GM19099 (cell line): ENCODE data around the gene RASGEF1C.

ENCODE experiments used
- POLR2A ChIP-seq: IDR thresholded peaks from 3 replicates; pipeline ENCODE4 v1.6.1; 2011; ENCODE audit warnings: low read depth; ENCODE audit not compliant: insufficient read length; ENCODE audit errors: extremely low read depth

RASGEF1C gene

DNA sequence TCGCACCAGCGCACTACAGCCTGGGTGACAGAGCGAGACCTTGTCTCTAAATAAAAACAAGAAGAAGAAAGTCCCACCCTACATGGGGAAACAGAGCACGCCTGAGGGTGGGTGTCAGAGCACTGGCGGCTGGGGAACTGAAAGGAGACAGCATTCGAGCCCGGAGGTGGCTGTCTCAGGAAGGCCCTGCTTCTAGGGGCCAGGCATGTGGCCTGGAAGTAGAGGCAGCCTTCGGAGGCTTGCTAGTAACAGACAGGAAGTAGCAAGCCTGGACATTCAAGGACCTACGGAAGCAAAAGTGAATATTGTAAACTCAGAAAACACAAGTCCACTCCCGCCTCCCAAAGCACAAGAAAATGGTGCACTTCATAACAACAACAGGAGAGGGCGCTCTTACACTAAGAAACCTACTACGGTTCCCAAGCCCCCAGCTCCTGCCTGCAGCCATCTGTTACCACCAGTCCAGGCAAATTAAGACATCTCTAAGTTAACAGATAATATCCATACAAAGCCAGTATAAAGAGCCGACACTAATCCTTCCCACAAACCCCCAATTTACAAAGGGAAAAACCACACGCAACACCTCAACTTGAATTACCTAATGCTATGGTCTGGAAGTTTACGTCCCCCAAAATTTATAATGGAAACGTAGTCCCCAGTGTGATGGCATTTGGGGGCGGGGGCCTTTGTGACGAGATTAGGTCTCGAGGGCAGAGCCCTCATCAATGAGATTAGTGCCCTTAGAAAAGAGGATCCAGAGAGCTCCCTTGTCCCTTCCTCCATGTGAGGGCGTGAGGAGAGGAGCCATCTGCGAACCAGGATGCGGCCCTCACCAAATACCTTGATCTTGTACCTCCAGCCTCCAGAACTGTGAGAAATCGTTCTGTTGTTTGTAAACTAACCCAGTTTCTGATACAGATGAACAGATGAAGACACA, 7.7 kb downstream of the RASGEF1C start:
- no peak for TF ChIP-seq POLR2A

DNA sequence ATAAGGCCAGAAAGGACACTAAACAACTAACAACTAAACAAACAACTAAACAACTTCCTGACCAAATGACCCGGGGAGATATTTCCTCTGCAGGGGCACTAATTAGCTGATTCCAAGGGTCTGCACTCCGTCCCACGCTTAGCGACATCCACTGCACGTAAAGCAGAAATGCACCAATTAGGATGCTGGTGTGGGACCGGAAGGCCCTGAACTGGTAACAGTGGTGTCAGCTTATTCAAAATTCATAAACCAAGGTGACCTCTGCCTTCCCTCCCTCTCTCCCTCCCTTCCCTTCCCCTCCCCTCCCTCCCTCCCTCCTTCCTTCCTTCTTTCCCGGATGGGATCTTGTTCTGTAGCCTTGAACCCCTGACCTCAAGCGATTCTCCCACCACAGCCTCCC, 9.6 kb downstream of the RASGEF1C start:
- TF ChIP-seq POLR2A: no peak

DNA sequence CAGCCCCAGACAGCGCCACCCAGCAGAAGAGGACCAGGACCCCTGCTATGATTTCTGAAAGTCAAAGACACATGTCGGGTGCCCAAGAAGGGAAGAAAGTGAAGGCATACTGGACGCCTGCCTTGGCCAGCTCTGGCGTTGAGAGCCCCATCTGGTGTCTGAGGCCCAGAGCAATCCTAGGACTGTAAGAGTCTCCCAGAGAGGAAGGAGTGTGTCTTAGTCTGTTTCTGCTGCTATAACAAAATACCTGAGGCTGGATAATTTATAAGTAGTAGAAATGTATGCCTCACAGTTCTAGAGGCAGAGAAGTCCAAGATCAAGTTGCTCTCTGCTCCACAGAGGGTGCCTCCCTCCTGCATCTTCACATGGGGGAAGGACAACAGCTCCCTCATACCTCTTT, 10.8 kb downstream of the RASGEF1C start:
- TF ChIP-seq POLR2A: no peak

DNA sequence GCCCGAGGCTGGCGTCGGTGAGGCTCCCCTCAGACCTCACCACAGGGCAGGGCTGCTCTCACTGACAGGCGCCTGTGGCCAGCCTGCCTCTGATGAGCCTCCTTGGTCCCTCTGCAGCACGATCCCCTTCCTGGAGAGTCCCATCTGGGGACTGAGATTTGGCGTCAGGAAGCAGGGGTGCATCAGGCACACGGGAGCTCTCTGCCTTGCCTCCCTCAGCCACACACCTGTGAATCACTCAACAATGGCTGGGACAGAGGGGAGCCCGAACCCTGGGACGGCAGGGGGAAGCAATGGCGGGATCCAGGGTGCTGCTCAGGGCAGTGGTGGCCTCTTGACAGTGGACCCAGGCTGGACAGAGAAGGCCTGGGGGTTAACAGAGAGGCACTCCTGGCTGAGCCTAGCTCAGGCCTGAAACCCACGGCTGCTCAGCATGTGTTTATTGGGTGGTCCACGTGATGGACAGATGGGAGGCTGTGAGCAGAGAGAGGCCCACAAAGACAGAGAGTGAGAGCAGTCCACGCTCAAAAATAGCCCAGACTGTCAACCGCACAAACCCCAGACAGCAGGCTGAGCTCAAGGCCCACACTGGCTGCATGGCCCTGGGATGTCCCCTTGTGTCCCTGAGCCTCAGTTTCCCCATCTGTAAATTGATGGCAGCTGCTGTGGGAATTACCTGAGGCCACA, 11.9 kb downstream of the RASGEF1C start:
- TF ChIP-seq POLR2A: no peak

DNA sequence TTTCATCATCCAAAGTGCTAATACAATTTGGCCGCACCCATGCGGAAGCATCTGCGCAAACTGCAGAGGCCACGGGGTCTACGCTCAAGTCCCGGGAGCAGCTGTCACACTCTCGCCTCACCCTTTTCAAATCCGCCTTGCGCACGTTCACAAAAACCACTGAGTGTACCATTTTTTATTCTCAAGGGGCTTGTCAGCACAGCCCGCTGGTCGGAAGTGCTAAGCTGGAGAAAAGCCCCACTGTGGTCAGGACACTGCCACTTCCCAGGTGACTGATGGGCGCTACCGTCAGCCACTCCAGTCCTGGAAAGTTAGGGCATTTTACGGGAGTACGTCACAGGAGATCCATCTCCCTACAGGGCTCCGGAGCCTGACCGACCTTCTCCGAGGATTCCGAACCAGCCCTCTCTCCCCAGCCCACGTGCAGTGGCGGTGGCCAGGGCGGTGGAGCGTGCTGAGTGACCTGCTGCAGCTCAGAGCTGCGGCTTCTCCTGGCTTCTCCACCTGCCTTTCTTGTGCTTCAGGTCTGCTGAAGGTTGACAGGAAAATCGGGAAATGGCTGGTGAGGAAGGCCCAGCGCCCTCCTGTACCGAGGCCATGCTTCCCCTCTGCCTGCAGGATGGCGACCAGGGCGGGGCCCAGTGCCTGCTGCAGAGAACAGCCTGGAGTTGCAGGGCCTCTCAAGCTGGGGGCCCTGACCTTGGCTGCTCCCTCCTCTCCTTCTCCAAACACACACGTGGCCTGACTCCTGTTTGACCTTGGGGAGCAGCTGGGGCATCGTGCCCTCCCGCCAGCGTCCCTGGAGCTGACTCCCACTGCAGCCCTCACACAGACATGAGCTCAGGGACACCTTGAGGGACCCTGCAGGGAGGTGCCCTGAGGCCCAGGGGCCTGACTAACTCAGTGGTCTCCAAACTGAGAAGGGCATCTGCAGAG, 14.3 kb downstream of the RASGEF1C start:
- TF ChIP-seq POLR2A: no peak

DNA sequence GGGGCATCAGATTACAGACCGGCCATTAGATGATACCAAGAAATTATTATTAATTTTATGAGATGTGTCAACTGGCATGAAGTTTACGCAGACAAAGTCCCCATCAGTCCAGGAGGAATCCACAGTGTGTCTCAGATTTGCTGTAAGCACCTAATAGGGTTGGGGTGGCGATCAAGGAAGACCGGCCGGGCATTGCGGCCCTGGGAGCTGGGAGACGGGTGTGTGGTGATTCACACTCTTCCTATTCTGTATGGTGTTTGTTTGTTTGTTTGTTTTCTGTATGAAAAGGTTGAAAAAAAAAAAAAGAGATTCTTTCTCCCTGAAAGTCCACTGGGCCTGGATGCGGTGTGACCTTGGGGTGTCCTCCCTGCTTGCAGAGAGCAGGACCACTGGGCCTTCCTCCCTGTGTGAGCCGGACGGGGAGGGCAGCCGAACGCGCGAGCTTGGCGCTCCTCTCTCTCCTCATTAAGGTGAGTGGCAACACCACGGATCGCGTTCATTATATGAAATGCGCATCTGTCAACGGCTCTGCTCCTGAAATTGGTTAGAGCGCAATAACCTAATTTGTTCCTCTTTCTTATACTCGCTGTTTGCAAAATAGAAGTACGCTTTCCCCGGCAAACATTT, 15.1 kb downstream of the RASGEF1C start:
- no peak for TF ChIP-seq POLR2A

DNA sequence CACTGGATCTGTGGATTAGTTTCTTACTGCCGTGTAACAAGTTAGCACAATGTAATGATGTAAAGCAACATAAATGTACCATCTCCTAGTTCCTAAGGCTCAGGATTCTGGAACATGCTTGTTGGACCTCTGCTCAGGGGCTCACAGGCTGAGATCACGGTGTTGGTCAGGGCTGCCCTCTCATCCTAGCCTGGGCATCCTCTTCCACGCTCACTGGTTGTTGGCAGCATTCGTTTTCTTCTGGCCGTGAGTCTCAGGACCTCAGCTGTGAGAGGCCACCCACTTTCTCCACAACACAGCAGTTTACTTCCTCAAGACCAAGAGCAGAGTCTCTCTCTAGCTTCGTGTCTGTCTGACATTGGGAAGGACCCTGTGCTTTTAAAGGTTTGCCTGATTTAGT, 17.3 kb downstream of the RASGEF1C start:
- no peak for TF ChIP-seq POLR2A

DNA sequence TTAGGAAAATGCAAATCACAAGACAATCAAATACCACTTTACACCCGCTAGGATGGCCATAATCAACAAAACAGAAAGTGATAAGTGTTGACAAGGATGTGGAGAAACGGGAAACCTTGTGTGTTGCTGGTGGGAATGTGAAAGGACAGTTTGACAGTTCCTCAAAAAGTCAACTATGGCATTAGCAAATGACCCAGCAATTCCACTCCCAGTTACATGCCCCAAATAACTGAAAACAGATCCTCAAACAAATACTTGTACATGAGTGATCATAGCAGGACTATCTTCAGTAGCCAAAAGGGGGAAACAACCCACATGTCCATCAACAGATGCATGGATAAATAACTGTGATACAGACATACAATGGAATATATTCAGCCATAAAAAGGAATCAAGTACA, 21.2 kb downstream of the RASGEF1C start:
- no peak for TF ChIP-seq POLR2A

DNA sequence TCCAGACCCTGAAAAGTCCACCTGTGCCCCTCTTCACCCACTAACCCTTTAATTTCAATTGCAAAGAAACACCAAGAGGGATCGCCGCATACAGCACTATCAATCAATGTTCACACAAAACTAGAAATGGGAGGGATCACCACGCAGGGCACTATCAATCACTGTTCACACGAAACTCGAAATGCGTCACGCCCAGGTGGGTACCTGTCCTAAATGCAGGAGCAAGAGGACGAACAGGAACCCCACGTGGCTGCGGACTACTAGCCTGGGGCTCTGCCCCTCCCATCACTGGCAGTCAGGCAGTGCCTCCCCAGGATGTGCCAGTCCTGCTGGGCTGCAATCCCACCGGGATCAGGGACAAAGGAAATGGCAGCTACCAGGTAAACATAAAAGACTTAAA, 28.2 kb downstream of the RASGEF1C start:
- TF ChIP-seq POLR2A: no peak

DNA sequence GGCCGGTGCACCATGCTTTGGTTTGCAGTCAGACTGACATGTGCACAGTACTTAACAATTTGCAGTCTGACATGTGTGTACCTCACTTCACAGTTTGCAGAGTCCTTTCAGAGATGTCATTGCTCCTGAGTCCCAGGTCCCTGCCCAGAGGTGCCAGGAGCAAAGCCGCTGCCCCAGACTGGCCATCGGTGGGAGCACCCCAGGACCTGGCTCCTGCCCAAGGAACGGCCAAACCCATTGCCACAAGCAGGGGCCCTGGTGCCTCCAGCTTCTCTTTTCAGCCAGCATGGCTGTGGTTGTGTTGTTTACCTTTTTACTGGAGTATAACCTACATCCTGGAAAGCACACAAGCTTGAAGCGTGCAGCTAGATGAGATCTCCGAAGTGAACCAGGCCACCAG, 28.6 kb downstream of the RASGEF1C start:
- no peak for TF ChIP-seq POLR2A

DNA sequence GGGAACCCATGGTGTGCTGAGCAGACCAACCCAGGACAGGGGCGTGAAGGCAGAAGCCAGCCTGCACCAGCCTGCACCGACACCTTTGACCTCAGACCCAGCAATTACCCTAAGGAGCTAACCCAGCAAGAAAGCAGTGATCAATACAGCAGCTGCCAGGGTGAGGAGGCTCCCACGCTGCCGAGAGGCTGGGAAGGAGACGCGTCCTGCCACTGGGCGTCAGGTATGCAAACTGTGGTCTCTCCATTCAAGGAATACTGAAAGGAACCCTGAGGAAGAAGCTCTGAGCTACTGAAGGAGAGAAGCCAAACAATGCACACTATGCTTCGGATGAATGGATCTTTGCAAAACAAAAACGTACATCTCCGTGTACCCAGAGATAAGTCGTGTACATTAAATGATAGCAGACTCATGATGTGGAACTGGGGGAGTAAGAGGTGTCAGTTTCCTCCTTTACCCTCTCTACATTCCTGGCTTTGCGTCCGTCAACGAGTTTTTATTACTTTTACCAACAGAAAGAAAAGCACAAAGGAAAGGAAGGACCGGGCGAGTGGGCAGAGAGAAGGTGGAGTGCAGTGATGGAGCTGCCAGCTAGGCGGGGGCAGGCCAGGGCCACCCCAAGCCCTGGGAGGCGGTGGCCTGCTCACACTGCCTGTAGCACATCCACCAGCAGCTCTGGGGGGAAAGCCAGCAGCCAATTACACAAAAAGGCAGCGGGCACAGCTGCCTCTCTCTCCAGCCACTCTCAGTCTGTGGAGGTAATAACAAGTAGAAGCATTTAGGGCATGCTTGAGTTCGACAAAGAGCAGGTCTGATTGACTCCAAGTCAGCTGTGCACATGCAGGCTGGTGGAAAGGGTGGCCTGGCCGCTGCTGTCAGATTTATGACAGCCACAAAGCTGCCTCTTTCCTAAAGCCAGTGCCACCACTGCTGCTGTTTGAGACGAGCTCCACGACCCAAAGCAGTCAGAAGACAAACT, 29.3 kb downstream of the RASGEF1C start:
- no peak for TF ChIP-seq POLR2A

DNA sequence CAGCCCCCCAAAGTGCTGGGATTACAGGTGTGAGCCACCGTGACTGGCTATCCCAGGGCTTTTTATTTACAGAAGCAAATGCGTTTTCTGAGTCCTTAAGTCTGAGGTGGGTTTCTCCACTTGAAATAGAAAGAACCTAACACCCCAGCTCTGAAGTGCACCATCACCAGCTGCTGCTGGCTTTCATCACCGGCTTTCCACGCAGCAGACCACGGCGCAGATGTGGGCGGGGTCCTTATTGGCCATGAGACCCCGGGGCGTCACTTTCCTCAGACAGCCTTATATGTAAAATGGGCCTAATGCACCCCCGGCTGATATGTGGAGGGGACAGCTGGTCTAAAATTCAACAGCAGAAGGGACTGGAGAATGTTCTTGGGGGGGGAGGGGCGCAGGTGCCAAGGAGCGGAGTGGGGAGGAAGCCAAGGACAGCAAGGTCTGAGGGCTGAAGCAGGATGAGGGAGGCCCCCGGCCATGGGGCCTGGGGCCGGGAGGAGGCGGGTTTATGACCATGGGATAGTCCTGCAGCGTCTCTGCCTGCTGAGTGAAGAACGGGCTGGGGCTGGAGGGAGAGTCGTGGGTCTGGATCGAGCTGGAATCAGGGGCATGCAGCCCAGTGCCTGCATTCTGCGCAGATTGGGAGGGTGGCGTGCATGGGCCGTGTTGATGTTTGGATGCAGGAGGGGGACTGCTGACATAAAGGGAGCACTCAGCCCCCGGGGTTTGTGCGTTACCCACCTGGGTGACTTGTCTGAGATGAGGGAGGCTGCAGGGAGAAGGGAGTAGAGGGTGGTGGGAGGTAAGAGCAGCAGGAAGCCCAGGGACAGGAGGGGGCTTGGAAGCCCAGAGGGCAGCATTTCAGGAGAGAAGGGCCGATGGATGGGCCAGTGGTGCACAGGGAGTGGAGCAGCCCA, 30.2 kb downstream of the RASGEF1C start:
- no peak for TF ChIP-seq POLR2A

DNA sequence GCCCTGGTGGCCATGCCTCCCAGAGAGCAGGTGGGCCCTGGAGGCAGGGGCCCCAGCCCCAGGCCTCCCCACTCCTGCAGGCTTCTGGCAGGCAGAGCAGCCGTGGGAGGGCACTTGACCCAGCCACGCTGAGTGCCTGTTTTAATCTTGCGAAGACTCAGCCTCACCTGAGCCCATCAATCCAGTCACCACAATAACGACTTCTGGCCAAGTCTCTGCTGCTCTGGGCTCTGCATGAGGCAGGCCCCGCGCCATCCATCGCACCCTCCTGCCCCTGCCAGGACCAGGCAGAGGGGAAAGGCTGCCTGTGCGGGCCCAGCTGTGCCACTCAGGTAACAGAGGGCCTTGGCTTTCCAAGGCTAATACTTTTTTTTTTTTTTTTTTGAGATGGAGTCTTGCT, 32.8 kb downstream of the RASGEF1C start:
- TF ChIP-seq POLR2A: no peak

DNA sequence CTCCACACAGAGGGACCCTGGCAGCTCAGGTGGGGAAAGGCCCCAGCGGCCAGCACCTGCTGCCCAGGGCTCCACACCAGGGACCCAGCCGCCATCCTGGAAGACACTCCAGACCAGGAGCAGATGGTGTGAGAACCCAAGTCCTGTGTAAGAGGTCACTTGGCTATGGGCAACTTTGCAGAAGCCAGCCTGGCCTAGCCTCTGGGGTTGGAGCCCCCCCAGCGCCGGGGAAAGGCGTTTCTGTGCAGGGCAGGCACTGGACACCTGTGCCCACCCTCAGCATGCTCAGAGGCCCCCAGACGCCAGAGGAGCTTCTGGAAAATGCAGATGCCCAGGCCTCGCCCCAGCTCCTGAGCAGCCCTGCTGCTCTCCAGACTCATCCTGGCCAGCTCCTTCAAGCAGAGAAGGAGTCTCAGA, 34.0 kb downstream of the RASGEF1C start:
- TF ChIP-seq POLR2A: no peak
